Liver (tissue), 9 donors: ENCODE measurements around the gene ROM1. TPM values are rescaled to one million over a fixed set of nuclear protein-coding genes. Genes with fewer than 3 reads are reported as not detected.

Experiments
- DNase-seq: peaks from one replicate; pipeline ENCODE4 v3.0.0-alpha.2; 2017; ENCODE audit warnings: low spot score
- H3K27ac ChIP-seq, 2 donors: one replicate each; pipeline ENCODE4 v1.7.0; 2013; ENCODE audit warnings: inconsistent platforms in 2 of 2, low read length in 2 of 2, control low read depth in 1 of 2, low read depth in 1 of 2, mild to moderate bottlenecking in 1 of 2
- H3K27me3 ChIP-seq, 4 donors: one replicate each; pipeline versions ENCODE4 v1.6.1 to v1.7.0; 2013; ENCODE audit warnings: low read length in 3 of 4, inconsistent platforms in 1 of 4, mild to moderate bottlenecking in 1 of 4, moderate library complexity in 1 of 4; ENCODE audit not compliant: control insufficient read depth in 4 of 4, insufficient read depth in 4 of 4
- H3K36me3 ChIP-seq, 4 donors: one replicate each; pipeline versions ENCODE4 v1.6.1 to v1.7.0; 2013; ENCODE audit warnings: low read length in 3 of 4, mild to moderate bottlenecking in 3 of 4, low read depth in 1 of 4, moderate library complexity in 1 of 4; ENCODE audit not compliant: control insufficient read depth in 4 of 4, insufficient read depth in 3 of 4
- H3K4me1 ChIP-seq, 4 donors: one replicate each; pipeline versions ENCODE4 v1.6.1 to v1.7.0; 2013; ENCODE audit warnings: low read length in 3 of 4, mild to moderate bottlenecking in 3 of 4, moderate library complexity in 1 of 4; ENCODE audit not compliant: control insufficient read depth in 4 of 4, insufficient read depth in 4 of 4
- H3K4me3 ChIP-seq, 3 donors: one replicate each; pipeline versions ENCODE4 v1.6.1 to v1.7.0; 2013; ENCODE audit warnings: low read length in 3 of 3, control low read depth in 1 of 3, low read depth in 1 of 3, mild to moderate bottlenecking in 1 of 3
- H3K9ac ChIP-seq, 2 donors: one replicate each; pipeline ENCODE4 v1.7.0; 2013; ENCODE audit warnings: low read length in 2 of 2, mild to moderate bottlenecking in 2 of 2, moderate library complexity in 2 of 2, control low read depth in 1 of 2, low read depth in 1 of 2
- H3K9me3 ChIP-seq, 4 donors: one replicate each; pipeline versions ENCODE4 v1.6.1 to v1.7.0; 2013; ENCODE audit warnings: low read length in 3 of 4; ENCODE audit not compliant: control insufficient read depth in 4 of 4
- CTCF ChIP-seq: fragments of 150-350 bp; IDR thresholded peaks from 2 replicates; pipeline ENCODE4 v1.5.1; 2017; ENCODE audit warnings: improper control_type of control experiment, low read depth, low read length; ENCODE audit not compliant: missing input control
- EGR1 ChIP-seq, 2 donors: IDR thresholded peaks; 2 replicates each; pipeline ENCODE4 v1.6.1; 2016 to 2018; ENCODE audit warnings: antibody characterized with exemption in 2 of 2, low read depth in 2 of 2
- FOXA1 ChIP-seq: IDR thresholded peaks from 2 replicates; pipeline ENCODE4 v1.6.1; 2016; ENCODE audit warnings: antibody characterized with exemption
- FOXA2 ChIP-seq: IDR thresholded peaks from 2 replicates; pipeline ENCODE4 v1.6.1; 2016; ENCODE audit warnings: antibody characterized with exemption
- GABPA ChIP-seq, 2 donors: IDR thresholded peaks in 1 of 2; conservative IDR thresholded peaks in 1 of 2; 2 replicates each; pipeline ENCODE4 v1.6.1; 2016; ENCODE audit warnings: antibody characterized with exemption in 2 of 2, mild to moderate bottlenecking in 1 of 2, moderate library complexity in 1 of 2
- HNF4A ChIP-seq, 2 donors: conservative IDR thresholded peaks; 2 replicates each; pipeline ENCODE4 v1.6.1; 2016; ENCODE audit warnings: antibody characterized with exemption in 2 of 2, mild to moderate bottlenecking in 2 of 2
- HNF4G ChIP-seq: IDR thresholded peaks from 2 replicates; pipeline ENCODE4 v1.6.1; 2016; ENCODE audit warnings: antibody characterized with exemption
- JUND ChIP-seq, 2 donors: IDR thresholded peaks; 2 replicates each; pipeline ENCODE4 v1.6.1; 2016; ENCODE audit warnings: antibody characterized with exemption in 2 of 2
- NR2F2 ChIP-seq: IDR thresholded peaks from 2 replicates; pipeline ENCODE4 v1.6.1; 2016; ENCODE audit warnings: antibody characterized with exemption
- RAD21 ChIP-seq, 2 donors: IDR thresholded peaks; 2 replicates each; pipeline ENCODE4 v1.6.1; 2016; ENCODE audit warnings: antibody characterized with exemption in 2 of 2, mild to moderate bottlenecking in 2 of 2
- RXRA ChIP-seq, 2 donors: IDR thresholded peaks; 2 replicates each; pipeline ENCODE4 v1.6.1; 2017 to 2018; ENCODE audit warnings: antibody characterized with exemption in 2 of 2, mild to moderate bottlenecking in 1 of 2
- SP1 ChIP-seq: IDR thresholded peaks from 2 replicates; pipeline ENCODE4 v1.6.1; 2018; ENCODE audit warnings: antibody characterized with exemption, mild to moderate bottlenecking
- TAF1 ChIP-seq: conservative IDR thresholded peaks from 2 replicates; pipeline ENCODE4 v1.6.1; 2016; ENCODE audit warnings: antibody characterized with exemption, mild to moderate bottlenecking
- YY1 ChIP-seq: IDR thresholded peaks from 2 replicates; pipeline ENCODE4 v1.6.1; 2016; ENCODE audit warnings: antibody characterized with exemption, mild to moderate bottlenecking
- WGBS: extraction: QIAGEN DNeasy Blood & Tissue Kit; methylation state at CpG from one replicate; pipeline ENCODE4 v1.1.7; 2013; 5-methylcytosine and 5-hydroxymethylcytosine counted together
- polyA plus RNA-seq, 2 donors: library from polyadenylated mRNA; stranded (reverse) in 1 of 2; unstranded in 1 of 2; fragments of 200-250 nt in 1 of 2; fragments of >200 nt in 1 of 2; fragmentation: Nextera tagmentation in 1 of 2; extraction: Ambion mirVana in 1 of 2; gene quantifications; one replicate each; pipeline versions ENCODE4 v1.2.1 to v1.2.3, GENCODE V29; 2013 to 2015
- total RNA-seq, 2 donors: library from RNA; depleted of rRNA; stranded (reverse); fragments of >200 nt; gene quantifications; one replicate each; pipeline ENCODE4 v1.2.3, GENCODE V29; 2014
- TF ChIP-seq, protein P1 (sequence below): IDR thresholded peaks from 2 replicates; pipeline ENCODE4 v1.6.1; 2016; ENCODE audit warnings: antibody characterized with exemption
- TF ChIP-seq, protein P2 (sequence below): IDR thresholded peaks from 2 replicates; pipeline ENCODE4 v1.6.1; 2016; ENCODE audit warnings: antibody characterized with exemption
- TF ChIP-seq, protein P3 (sequence below): IDR thresholded peaks from 2 replicates; pipeline ENCODE4 v1.6.1; 2016; ENCODE audit warnings: antibody characterized with exemption
- TF ChIP-seq, protein P4 (sequence below): IDR thresholded peaks from 2 replicates; pipeline ENCODE4 v1.6.1; 2016; ENCODE audit warnings: antibody characterized with exemption, mild to moderate bottlenecking
- donor health status: healthy.
- donor health status: healthy.
- donor health status: healthy.
- donor health status: healthy.
- donor health status: healthy.

Gene ROM1
- total and polyA plus RNA-seq, 4 donors, result 0.84 to 3.9 (median 1.1) TPM

DNA sequence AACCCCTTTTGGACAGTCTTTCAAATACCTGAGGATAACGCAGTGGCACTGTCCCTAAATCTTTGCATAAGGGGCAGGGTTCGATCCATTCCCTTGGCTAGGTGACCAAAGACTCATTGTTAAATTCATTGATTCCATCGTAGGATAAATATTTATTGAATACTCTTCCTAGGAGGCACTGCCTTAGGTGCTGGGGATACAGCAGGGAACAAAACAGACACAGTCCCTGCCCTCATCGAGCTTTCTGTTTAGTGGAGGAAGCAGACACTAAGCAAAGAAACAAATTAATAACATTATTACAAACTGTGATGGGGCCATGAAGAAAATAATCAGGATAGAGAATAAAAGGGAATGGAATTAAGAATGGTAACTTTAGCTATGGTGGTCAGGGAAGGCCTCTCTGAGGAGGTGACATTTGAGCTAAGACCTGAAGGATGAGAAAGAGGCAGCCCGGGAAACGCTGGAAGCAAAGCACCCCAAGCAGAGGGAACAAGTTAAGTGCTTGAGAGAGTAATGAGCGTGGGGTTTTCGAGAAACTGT is 8.0 kb downstream of the ROM1 start:
- Histone ChIP-seq H3K9ac (peak overlapping the region; percentile 33 to 77), H3K9me3 (no peaks in the 10 kb centered on the region), H3K27me3 (no peaks in the 10 kb centered on the region), H3K36me3 (peaks cover 0 to 21% (median 12%) of the 10 kb centered on the region in 4 donors), H3K4me3 (peak overlapping the region; percentile 68 to 89 (median 74)), H3K27ac (peak overlapping the region; percentile 80 to 96), H3K4me1 (peaks cover 4 to 17% (median 10%) of the 10 kb centered on the region in 4 donors)
- WGBS, result 28% methylated on average over 8 of the region's 8 CpGs
- DNase-seq, result no peak
- no peak for TF ChIP-seq SP1
- TF ChIP-seq JUND (IDR thresholded peaks at IDR 0.05), result no peak
- TF ChIP-seq, protein P1, sequence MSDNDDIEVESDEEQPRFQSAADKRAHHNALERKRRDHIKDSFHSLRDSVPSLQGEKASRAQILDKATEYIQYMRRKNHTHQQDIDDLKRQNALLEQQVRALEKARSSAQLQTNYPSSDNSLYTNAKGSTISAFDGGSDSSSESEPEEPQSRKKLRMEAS, result no peak
- TF ChIP-seq FOXA1, result no peak
- no peak for TF ChIP-seq HNF4G
- TF ChIP-seq TAF1, result no peak
- TF ChIP-seq HNF4A (conservative IDR thresholded peaks at IDR 0.05), result no peak
- no peak for TF ChIP-seq GABPA (IDR thresholded peaks at IDR 0.05 in 1 of 2, conservative IDR thresholded peaks at IDR 0.05 in 1 of 2)
- TF ChIP-seq, protein P2, sequence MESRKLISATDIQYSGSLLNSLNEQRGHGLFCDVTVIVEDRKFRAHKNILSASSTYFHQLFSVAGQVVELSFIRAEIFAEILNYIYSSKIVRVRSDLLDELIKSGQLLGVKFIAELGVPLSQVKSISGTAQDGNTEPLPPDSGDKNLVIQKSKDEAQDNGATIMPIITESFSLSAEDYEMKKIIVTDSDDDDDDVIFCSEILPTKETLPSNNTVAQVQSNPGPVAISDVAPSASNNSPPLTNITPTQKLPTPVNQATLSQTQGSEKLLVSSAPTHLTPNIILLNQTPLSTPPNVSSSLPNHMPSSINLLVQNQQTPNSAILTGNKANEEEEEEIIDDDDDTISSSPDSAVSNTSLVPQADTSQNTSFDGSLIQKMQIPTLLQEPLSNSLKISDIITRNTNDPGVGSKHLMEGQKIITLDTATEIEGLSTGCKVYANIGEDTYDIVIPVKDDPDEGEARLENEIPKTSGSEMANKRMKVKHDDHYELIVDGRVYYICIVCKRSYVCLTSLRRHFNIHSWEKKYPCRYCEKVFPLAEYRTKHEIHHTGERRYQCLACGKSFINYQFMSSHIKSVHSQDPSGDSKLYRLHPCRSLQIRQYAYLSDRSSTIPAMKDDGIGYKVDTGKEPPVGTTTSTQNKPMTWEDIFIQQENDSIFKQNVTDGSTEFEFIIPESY, result no peak
- no peak for TF ChIP-seq EGR1 (IDR thresholded peaks at IDR 0.05; ENCODE audit: low read depth in 2 of 2)
- TF ChIP-seq NR2F2, result no peak
- TF ChIP-seq FOXA2, result no peak
- TF ChIP-seq, protein P3, sequence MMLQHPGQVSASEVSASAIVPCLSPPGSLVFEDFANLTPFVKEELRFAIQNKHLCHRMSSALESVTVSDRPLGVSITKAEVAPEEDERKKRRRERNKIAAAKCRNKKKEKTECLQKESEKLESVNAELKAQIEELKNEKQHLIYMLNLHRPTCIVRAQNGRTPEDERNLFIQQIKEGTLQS, result no peak
- no peak for TF ChIP-seq RAD21 (IDR thresholded peaks at IDR 0.05)
- TF ChIP-seq, protein P4, sequence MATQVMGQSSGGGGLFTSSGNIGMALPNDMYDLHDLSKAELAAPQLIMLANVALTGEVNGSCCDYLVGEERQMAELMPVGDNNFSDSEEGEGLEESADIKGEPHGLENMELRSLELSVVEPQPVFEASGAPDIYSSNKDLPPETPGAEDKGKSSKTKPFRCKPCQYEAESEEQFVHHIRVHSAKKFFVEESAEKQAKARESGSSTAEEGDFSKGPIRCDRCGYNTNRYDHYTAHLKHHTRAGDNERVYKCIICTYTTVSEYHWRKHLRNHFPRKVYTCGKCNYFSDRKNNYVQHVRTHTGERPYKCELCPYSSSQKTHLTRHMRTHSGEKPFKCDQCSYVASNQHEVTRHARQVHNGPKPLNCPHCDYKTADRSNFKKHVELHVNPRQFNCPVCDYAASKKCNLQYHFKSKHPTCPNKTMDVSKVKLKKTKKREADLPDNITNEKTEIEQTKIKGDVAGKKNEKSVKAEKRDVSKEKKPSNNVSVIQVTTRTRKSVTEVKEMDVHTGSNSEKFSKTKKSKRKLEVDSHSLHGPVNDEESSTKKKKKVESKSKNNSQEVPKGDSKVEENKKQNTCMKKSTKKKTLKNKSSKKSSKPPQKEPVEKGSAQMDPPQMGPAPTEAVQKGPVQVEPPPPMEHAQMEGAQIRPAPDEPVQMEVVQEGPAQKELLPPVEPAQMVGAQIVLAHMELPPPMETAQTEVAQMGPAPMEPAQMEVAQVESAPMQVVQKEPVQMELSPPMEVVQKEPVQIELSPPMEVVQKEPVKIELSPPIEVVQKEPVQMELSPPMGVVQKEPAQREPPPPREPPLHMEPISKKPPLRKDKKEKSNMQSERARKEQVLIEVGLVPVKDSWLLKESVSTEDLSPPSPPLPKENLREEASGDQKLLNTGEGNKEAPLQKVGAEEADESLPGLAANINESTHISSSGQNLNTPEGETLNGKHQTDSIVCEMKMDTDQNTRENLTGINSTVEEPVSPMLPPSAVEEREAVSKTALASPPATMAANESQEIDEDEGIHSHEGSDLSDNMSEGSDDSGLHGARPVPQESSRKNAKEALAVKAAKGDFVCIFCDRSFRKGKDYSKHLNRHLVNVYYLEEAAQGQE, result no peak
- TF ChIP-seq RXRA (IDR thresholded peaks at IDR 0.05), result no peak
- no peak for TF ChIP-seq CTCF
- TF ChIP-seq YY1, result no peak
